Stimulated activated CD4-positive, alpha-beta T cell treated with anti-CD3 and anti-CD28 coated beads, Interleukin-2, amount 100 ng/mL, for 24 hours (primary cell): ENCODE data around the gene DNAJC17.

Experiments
- DNase-seq, 2 donors: peaks; one replicate each; pipeline ENCODE4 v3.0.0-alpha.2; 2020

DNAJC17 gene

DNA sequence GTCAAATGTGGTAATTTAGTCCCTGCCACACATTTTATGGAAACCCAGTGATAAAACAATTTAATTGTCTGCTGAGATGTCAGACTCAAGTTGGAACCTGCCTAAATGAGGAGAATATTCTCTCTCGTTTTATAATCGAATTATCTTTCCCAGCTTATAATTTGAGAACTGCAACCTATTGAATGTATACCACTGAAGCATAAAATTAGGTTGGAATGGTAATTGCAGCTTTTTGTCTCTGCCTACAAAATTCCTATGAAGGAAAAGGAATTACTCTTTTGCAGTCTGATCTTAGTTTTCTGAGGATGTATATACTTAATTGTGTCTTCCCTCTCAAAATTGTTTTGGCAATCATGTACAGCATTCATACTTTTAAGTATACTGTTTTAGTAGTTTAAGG, 83.4 kb downstream of the DNAJC17 start:
- no peak for DNase-seq

DNA sequence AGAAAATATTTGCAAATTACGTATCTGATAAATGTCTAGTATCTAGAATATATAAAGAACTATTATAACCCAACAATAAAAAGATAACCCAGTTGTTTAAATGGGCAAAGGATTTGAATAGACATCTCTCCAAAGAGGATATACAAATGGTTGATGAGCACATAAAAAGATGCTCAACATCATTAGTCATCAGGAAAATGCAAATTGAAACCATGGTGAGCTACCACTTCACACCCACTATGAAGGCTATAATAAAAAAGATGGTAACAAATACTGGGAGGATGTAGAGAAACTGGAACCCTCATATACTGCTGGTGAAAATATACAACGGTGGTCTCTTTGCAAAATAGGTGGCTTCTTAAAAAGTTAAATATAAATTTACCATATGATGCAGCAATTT, 84.3 kb downstream of the DNAJC17 start:
- no peak for DNase-seq

DNA sequence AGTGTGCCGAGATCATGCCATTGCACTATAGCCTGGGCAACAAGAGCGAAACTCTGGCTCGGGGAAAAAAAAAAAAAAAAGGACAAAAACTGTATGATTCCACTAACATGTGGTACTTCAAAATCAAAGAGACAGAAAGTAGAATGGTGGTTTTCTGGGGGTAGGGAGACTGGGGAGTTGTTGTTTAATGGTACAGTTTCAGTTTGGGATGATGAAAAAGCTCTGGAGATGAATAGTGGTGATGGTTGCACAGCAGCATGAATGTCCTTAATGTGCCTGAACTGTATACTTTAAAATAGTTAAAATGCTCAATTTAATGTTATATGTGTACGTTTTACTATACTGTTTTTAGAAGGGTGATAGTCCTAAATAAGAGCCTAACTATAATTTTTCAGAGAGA, 84.9 kb downstream of the DNAJC17 start:
- no peak for DNase-seq

DNA sequence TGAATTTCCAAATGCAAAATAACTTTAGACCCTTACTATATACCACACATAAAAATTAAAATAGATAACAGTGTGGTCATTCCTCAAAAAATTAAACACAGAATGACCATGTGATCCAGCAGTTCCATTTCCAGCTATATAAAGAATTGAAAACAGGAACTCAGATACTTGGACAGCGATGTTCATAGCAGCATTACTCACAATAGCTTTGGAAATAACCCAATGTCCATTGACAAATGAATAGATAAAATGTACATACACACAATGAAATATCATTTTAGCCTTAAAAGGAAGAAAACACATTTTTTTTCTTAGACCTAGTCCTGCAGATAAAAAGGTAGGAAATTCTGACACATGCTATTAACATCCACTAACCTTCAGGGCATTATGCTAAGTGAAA, 85.6 kb downstream of the DNAJC17 start:
- DNase-seq = no peak

DNA sequence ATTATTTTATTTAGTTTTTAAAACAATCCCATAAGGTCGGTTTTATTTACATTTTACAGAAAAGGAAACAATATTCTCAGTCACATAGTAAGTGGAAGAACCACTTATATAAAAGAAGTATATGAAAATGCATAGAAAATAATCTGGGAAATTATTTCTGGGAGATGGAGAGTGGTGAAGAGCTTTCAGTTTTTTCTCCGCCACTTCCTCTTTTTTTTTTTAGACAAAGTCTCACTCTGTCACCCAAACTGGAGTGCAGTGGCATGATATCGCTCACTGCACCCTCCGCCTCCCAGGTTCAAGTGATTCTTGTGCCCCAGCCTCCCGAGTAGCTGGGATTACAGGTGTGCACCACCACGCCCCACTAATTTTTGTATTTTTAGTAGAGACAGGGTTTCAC, 91.1 kb downstream of the DNAJC17 start:
- DNase-seq = no peak
